SK-N-SH treated with all-trans-retinoic acid at 6 μM for 48 hours (cell line): Measurements from ENCODE around the gene SEC14L5.

Experiments used
- ATAC-seq: fragments of 200-7000 bp; cut with Tn5 transposase; 3 replicates; pipeline ENCODE4 v1.9.1; 2020; ENCODE audit warnings: mild to moderate bottlenecking, moderate library complexity
- ARNTL ChIP-seq: fragments of 450-650 bp; formaldehyde crosslinking; IDR thresholded peaks from 2 replicates; pipeline ENCODE4 v1.5.0; 2020; ENCODE audit warnings: low read depth, mild to moderate bottlenecking, moderate library complexity, borderline replicate concordance
- BACH2 ChIP-seq: fragments of 250-450 bp; sonication (Bioruptor Pico); IDR thresholded peaks from 2 replicates; pipeline ENCODE4 v1.9.0; 2021; ENCODE audit warnings: mild to moderate bottlenecking, borderline replicate concordance
- CSDC2 ChIP-seq: fragments of 250-450 bp; sonication (Bioruptor Pico); IDR thresholded peaks from 2 replicates; pipeline ENCODE4 v1.5.0; 2020; ENCODE audit warnings: mild to moderate bottlenecking, moderate library complexity
- CSRNP3 ChIP-seq: fragments of 250-450 bp; sonication (Bioruptor Pico); IDR thresholded peaks from 2 replicates; pipeline ENCODE4 v1.5.1; 2021; ENCODE audit warnings: mild to moderate bottlenecking, moderate library complexity
- ESRRG ChIP-seq: fragments of 250-450 bp; sonication (Bioruptor Pico); IDR thresholded peaks from 2 replicates; pipeline ENCODE4 v1.6.1; 2021; ENCODE audit warnings: mild to moderate bottlenecking
- GLIS3 ChIP-seq: fragments of 250-450 bp; sonication (Bioruptor Pico); IDR thresholded peaks from 2 replicates; pipeline ENCODE4 v1.5.0; 2020; ENCODE audit warnings: mild to moderate bottlenecking, moderate library complexity
- ISL1 ChIP-seq: fragments of 250-450 bp; sonication (Bioruptor Pico); IDR thresholded peaks from 2 replicates; pipeline ENCODE4 v2.1.2; 2022; ENCODE audit warnings: mild to moderate bottlenecking, moderate library complexity
- OSR1 ChIP-seq: fragments of 250-450 bp; sonication (Bioruptor Pico); IDR thresholded peaks from 2 replicates; pipeline ENCODE4 v1.8.0; 2022; ENCODE audit warnings: moderate library complexity, mild to moderate bottlenecking, inconsistent platforms
- PPARA ChIP-seq: fragments of 250-450 bp; sonication (Bioruptor Pico); IDR thresholded peaks from 2 replicates; pipeline ENCODE4 v1.5.0; 2020; ENCODE audit warnings: mild to moderate bottlenecking, borderline replicate concordance
- RARB ChIP-seq: fragments of 250-450 bp; sonication (Bioruptor Pico); IDR thresholded peaks from 2 replicates; pipeline ENCODE4 v1.8.0; 2021; ENCODE audit warnings: mild to moderate bottlenecking, moderate library complexity
- SNAI2 ChIP-seq: fragments of 250-450 bp; sonication (Bioruptor Pico); IDR thresholded peaks from 2 replicates; pipeline ENCODE4 v1.5.0; 2020; ENCODE audit warnings: mild to moderate bottlenecking, moderate library complexity
- TCF4 ChIP-seq: fragments of 250-450 bp; sonication (Bioruptor Pico); IDR thresholded peaks from 2 replicates; pipeline ENCODE4 v1.8.0; 2021; ENCODE audit warnings: mild to moderate bottlenecking, moderate library complexity, borderline replicate concordance
- TOX ChIP-seq: fragments of 250-450 bp; sonication (Bioruptor Pico); IDR thresholded peaks from 2 replicates; pipeline ENCODE4 v1.8.0; 2021; ENCODE audit warnings: mild to moderate bottlenecking, moderate library complexity, borderline replicate concordance
- TSHZ2 ChIP-seq: fragments of 250-450 bp; sonication (Bioruptor Pico); IDR thresholded peaks from 2 replicates; pipeline ENCODE4 v1.5.0; 2020; ENCODE audit warnings: mild to moderate bottlenecking, moderate library complexity
- ZFP30 ChIP-seq: fragments of 450-650 bp; formaldehyde crosslinking; IDR thresholded peaks from 2 replicates; pipeline ENCODE4 v1.5.0; 2022; ENCODE audit warnings: mild to moderate bottlenecking, moderate library complexity
- ZNF565 ChIP-seq: fragments of 450-650 bp; formaldehyde crosslinking; conservative IDR thresholded peaks from 2 replicates; pipeline ENCODE4 v1.5.0; 2020; ENCODE audit warnings: low read depth, mild to moderate bottlenecking, moderate library complexity
- ZNF70 ChIP-seq: fragments of 450-650 bp; formaldehyde crosslinking; IDR thresholded peaks from 2 replicates; pipeline ENCODE4 v1.5.0; 2020; ENCODE audit warnings: mild to moderate bottlenecking, moderate library complexity
- ZNF8 ChIP-seq: fragments of 450-650 bp; formaldehyde crosslinking; IDR thresholded peaks from 2 replicates; pipeline ENCODE4 v1.5.0; 2020; ENCODE audit warnings: mild to moderate bottlenecking, moderate library complexity
- TF ChIP-seq, protein P1 (sequence below): fragments of 250-450 bp; sonication (Bioruptor Pico); IDR thresholded peaks from 2 replicates; pipeline ENCODE4 v1.8.0; 2021; ENCODE audit warnings: low read depth, mild to moderate bottlenecking, moderate library complexity, borderline replicate concordance
- TF ChIP-seq, protein P2 (sequence below): fragments of 250-450 bp; sonication (Bioruptor Pico); IDR thresholded peaks from 2 replicates; pipeline ENCODE4 v1.8.0; 2020; ENCODE audit warnings: mild to moderate bottlenecking, moderate library complexity, borderline replicate concordance
- TF ChIP-seq, protein P3 (sequence below): fragments of 250-450 bp; sonication (Bioruptor Pico); IDR thresholded peaks from 2 replicates; pipeline ENCODE4 v1.5.1; 2020; ENCODE audit warnings: low read depth, mild to moderate bottlenecking, moderate library complexity

Gene SEC14L5

DNA sequence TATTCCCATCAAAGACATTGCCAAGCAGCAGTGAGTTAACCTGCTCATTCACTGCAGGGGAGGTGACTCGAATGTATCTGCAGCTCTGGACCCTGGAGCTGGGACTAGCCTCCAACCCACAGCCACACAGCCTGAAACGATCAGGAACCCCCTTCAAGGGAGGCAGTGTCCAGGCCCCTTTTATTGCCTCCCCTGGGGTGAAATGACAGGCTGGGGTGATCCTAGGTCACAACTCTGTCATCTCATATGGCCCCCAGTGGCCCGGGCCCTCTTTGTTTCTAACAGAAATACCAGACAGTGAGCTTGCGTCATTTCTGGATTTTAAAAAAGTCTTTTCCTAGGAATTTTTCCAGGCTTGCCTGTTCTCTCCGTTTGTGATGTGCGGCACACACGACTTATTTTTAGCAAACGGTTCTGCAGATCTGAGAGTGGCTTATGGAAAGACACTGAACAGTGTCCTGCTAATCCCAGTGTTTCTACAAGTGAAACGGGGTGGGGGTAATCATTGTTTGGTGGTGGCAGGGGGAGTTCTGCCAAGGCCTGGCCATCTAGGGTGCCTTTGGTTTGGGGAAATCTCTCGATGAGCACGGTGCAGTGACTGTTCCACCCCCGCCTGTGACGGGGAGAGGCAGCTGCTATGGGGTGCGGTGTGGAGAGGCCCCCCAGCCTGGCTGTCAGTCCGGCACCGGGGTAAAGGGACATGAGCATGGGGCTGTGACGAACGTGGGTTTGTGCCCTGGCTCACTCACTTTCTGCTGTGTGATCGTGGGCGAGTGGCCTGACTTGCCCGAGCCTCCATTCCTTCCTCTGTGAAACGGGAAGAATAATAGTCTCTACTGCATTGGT lies 48.4 kb downstream of the SEC14L5 start:
- TF ChIP-seq OSR1 (CRISPR knock-in tag) (no peak), GLIS3 (CRISPR knock-in tag) (no peak), ZNF8 (CRISPR knock-in tag) (no peak), ZNF70 (CRISPR knock-in tag) (no peak), ISL1 (CRISPR knock-in tag) (no peak), CSDC2 (CRISPR knock-in tag) (no peak), ESRRG (CRISPR knock-in tag) (no peak)
- no peak for ATAC-seq

DNA sequence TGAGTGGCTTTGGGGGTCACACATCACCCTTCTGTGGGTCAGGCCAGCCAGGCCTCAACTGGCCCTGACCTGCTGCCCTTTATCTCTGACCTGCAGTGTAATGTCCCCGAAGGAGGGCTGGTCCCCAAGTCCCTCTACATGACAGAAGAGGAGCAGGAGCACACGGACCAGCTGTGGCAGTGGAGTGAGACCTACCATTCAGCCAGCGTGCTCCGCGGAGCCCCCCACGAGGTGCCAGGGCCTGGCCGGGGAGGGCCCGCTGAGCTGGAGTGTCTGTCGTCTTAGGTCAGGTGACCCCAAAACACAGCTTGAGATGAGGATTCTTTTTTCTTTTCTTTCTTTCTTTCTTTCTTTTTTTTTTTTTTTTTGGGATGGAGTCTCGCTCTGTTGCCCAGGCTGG lies 49.1 kb downstream of the SEC14L5 start:
- TF ChIP-seq ZNF8 (CRISPR knock-in tag) (no peak), ARNTL (no peak), ESRRG (CRISPR knock-in tag) (no peak), TCF4 (no peak), ZNF70 (CRISPR knock-in tag) (no peak), OSR1 (CRISPR knock-in tag) (no peak), TOX (CRISPR knock-in tag) (no peak), ISL1 (CRISPR knock-in tag) (no peak), BACH2 (CRISPR knock-in tag) (no peak), ZFP30 (CRISPR knock-in tag) (no peak), PPARA (no peak)
- TF ChIP-seq, protein P1, sequence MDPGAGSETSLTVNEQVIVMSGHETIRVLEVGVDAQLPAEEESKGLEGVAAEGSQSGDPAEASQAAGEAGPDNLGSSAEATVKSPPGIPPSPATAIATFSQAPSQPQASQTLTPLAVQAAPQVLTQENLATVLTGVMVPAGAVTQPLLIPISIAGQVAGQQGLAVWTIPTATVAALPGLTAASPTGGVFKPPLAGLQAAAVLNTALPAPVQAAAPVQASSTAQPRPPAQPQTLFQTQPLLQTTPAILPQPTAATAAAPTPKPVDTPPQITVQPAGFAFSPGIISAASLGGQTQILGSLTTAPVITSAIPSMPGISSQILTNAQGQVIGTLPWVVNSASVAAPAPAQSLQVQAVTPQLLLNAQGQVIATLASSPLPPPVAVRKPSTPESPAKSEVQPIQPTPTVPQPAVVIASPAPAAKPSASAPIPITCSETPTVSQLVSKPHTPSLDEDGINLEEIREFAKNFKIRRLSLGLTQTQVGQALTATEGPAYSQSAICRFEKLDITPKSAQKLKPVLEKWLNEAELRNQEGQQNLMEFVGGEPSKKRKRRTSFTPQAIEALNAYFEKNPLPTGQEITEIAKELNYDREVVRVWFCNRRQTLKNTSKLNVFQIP (CRISPR knock-in tag), result no peak
- TF ChIP-seq, protein P2, sequence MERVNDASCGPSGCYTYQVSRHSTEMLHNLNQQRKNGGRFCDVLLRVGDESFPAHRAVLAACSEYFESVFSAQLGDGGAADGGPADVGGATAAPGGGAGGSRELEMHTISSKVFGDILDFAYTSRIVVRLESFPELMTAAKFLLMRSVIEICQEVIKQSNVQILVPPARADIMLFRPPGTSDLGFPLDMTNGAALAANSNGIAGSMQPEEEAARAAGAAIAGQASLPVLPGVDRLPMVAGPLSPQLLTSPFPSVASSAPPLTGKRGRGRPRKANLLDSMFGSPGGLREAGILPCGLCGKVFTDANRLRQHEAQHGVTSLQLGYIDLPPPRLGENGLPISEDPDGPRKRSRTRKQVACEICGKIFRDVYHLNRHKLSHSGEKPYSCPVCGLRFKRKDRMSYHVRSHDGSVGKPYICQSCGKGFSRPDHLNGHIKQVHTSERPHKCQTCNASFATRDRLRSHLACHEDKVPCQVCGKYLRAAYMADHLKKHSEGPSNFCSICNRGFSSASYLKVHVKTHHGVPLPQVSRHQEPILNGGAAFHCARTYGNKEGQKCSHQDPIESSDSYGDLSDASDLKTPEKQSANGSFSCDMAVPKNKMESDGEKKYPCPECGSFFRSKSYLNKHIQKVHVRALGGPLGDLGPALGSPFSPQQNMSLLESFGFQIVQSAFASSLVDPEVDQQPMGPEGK (CRISPR knock-in tag), result no peak
- TF ChIP-seq, protein P3, sequence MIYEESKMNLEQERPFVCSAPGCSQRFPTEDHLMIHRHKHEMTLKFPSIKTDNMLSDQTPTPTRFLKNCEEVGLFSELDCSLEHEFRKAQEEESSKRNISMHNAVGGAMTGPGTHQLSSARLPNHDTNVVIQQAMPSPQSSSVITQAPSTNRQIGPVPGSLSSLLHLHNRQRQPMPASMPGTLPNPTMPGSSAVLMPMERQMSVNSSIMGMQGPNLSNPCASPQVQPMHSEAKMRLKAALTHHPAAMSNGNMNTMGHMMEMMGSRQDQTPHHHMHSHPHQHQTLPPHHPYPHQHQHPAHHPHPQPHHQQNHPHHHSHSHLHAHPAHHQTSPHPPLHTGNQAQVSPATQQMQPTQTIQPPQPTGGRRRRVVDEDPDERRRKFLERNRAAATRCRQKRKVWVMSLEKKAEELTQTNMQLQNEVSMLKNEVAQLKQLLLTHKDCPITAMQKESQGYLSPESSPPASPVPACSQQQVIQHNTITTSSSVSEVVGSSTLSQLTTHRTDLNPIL, result no peak
- no peak for ATAC-seq

GRCh38 chr16:5008311-5008731 lies 50.2 kb downstream of the SEC14L5 start:
- ATAC-seq, result no peak; the same call in 1 of the 3 replicates
- TF ChIP-seq OSR1 (CRISPR knock-in tag) (no peak), TCF4 (no peak), ARNTL (no peak), ZNF70 (CRISPR knock-in tag) (no peak), GLIS3 (CRISPR knock-in tag) (no peak), SNAI2 (no peak), TSHZ2 (no peak), CSRNP3 (no peak), BACH2 (CRISPR knock-in tag) (no peak), ESRRG (CRISPR knock-in tag) (no peak), RARB (CRISPR knock-in tag) (no peak), TOX (CRISPR knock-in tag) (no peak), ZNF565 (CRISPR knock-in tag) (no peak)
- TF ChIP-seq, protein P1 (CRISPR knock-in tag), result no peak
- TF ChIP-seq, protein P3, result no peak
- TF ChIP-seq, all 23 proteins: peak for 0
